MG63 (cell line): ENCODE results near the gene PTPN1. TPM values are rescaled to one million over a fixed set of nuclear protein-coding genes. Genes with fewer than 3 reads are reported as not detected.
"Not testable (repeated sequence)": the region's sequence is repeated elsewhere in the genome, so short reads cannot be mapped to it uniquely, and the experiment has no call there.

Experiments used
- DNase-seq: peaks from one replicate; pipeline ENCODE4 v3.0.0-alpha.2; 2020
- H3K27me3 ChIP-seq: fragments of 250-450 bp; sonication (Bioruptor Pico); 2 replicates; pipeline ENCODE4 v1.5.1; 2020; ENCODE audit warnings: mild to moderate bottlenecking, moderate library complexity
- H3K36me3 ChIP-seq: fragments of 250-450 bp; sonication (Bioruptor Pico); 2 replicates; pipeline ENCODE4 v1.5.1; 2020; ENCODE audit warnings: mild to moderate bottlenecking, moderate library complexity
- H3K4me3 ChIP-seq: fragments of 250-450 bp; sonication (Bioruptor Pico); 2 replicates; pipeline ENCODE4 v1.5.1; 2020; ENCODE audit warnings: mild to moderate bottlenecking, moderate library complexity
- H3K9me3 ChIP-seq: fragments of 250-450 bp; sonication (Bioruptor Pico); 2 replicates; pipeline ENCODE4 v1.5.1; 2020; ENCODE audit warnings: mild to moderate bottlenecking, moderate library complexity
- total RNA-seq: library from RNA; depleted of rRNA; stranded (reverse); fragments of >200 nt; shearing (Covaris generic); gene quantifications from 2 replicates; pipeline ENCODE4 v1.2.3, GENCODE V29; 2014; ENCODE audit warnings: low replicate concordance

PTPN1 gene
- total RNA-seq, 1 experiment from 2014 or later: 37.1 TPM

GRCh38 chr20:50501972-50502745 lies 8.0 kb upstream of the PTPN1 start:
- no peak for DNase-seq
- Histone ChIP-seq H3K9me3 (no peaks in the 10 kb centered on the region), H3K36me3 (no peaks in the 10 kb centered on the region), H3K27me3 (no peaks in the 10 kb centered on the region), H3K4me3 (no peak overlapping the region)

- no peaks in the 10 kb centered on the region for H3K27me3 ChIP-seq
- H3K4me3 ChIP-seq: no peak overlapping the region
- DNase-seq: no peak
- no peaks in the 10 kb centered on the region for H3K36me3 ChIP-seq
- no peaks in the 10 kb centered on the region for H3K9me3 ChIP-seq
These were observed 5.9 kb upstream of the PTPN1 start for GRCh38 chr20:50504231-50504823.

GRCh38 chr20:50506270-50506579 lies 4.0 kb upstream of the PTPN1 start:
- peaks cover 3% of the 10 kb centered on the region; the same call in 1 of the 2 replicates for H3K36me3 ChIP-seq
- H3K27me3 ChIP-seq: no peaks in the 10 kb centered on the region
- no peak for DNase-seq
- H3K4me3 ChIP-seq: no peak overlapping the region
- no peaks in the 10 kb centered on the region for H3K9me3 ChIP-seq

- H3K4me3 ChIP-seq, H3K9me3 ChIP-seq, H3K27me3 ChIP-seq, H3K36me3 ChIP-seq, DNase-seq: not testable (repeated sequence)
These were observed 2.4 kb upstream of the PTPN1 start for GRCh38 chr20:50507745-50508144.

- Histone ChIP-seq H3K4me3 (no peak overlapping the region), H3K9me3 (no peaks in the 10 kb centered on the region), H3K36me3 (peaks cover 3% of the 10 kb centered on the region; the same call in 1 of the 2 replicates), H3K27me3 (no peaks in the 10 kb centered on the region)
- no peak for DNase-seq
These were observed 1.9 kb upstream of the PTPN1 start for GRCh38 chr20:50508171-50508755.

GRCh38 chr20:50510706-50511542 lies 741 bp downstream of the PTPN1 start:
- Histone ChIP-seq H3K4me3 (peak overlapping the region; percentile 94), H3K27me3 (no peaks in the 10 kb centered on the region), H3K9me3 (no peaks in the 10 kb centered on the region), H3K36me3 (peaks cover 3% of the 10 kb centered on the region; the same call in 1 of the 2 replicates)
- no peak for DNase-seq

GRCh38 chr20:50512323-50512722 lies 2.1 kb downstream of the PTPN1 start:
- H3K9me3 ChIP-seq: no peaks in the 10 kb centered on the region
- DNase-seq: no peak
- no peak overlapping the region; the same call in 1 of the 2 replicates for H3K4me3 ChIP-seq
- H3K27me3 ChIP-seq: no peaks in the 10 kb centered on the region
- peaks cover 3% of the 10 kb centered on the region; the same call in 1 of the 2 replicates for H3K36me3 ChIP-seq

GRCh38 chr20:50513169-50514034 lies 3.2 kb downstream of the PTPN1 start:
- no peaks in the 10 kb centered on the region for H3K27me3 ChIP-seq
- peaks cover 6% of the 10 kb centered on the region; the same call in 1 of the 2 replicates for H3K36me3 ChIP-seq
- H3K9me3 ChIP-seq: no peaks in the 10 kb centered on the region
- no peak overlapping the region for H3K4me3 ChIP-seq
- DNase-seq: no peak

- no peak overlapping the region for H3K4me3 ChIP-seq
- H3K36me3 ChIP-seq: peaks cover 10% of the 10 kb centered on the region
- no peaks in the 10 kb centered on the region for H3K27me3 ChIP-seq
- no peak for DNase-seq
- no peaks in the 10 kb centered on the region for H3K9me3 ChIP-seq
These were observed 3.8 kb downstream of the PTPN1 start for GRCh38 chr20:50514035-50514337.

GRCh38 chr20:50514750-50515149 lies 4.6 kb downstream of the PTPN1 start:
- DNase-seq: no peak
- no peaks in the 10 kb centered on the region for H3K9me3 ChIP-seq

GRCh38 chr20:50515471-50516106 lies 5.4 kb downstream of the PTPN1 start:
- DNase-seq: no peak
- Histone ChIP-seq H3K27me3 (no peaks in the 10 kb centered on the region), H3K4me3 (no peak overlapping the region), H3K36me3 (peaks cover 19% of the 10 kb centered on the region), H3K9me3 (no peaks in the 10 kb centered on the region)

More at GRCh38 chr20:50514750-50515149, 4.6 kb downstream of the PTPN1 start:
- H3K27me3 ChIP-seq: no peaks in the 10 kb centered on the region
- H3K36me3 ChIP-seq: peaks cover 18% of the 10 kb centered on the region
- H3K4me3 ChIP-seq: no peak overlapping the region

GRCh38 chr20:50516180-50516934 lies 6.2 kb downstream of the PTPN1 start:
- H3K9me3 ChIP-seq: no peaks in the 10 kb centered on the region

GRCh38 chr20:50516935-50517816 lies 7.0 kb downstream of the PTPN1 start:
- peaks cover 23% of the 10 kb centered on the region for H3K36me3 ChIP-seq
- H3K9me3 ChIP-seq: no peaks in the 10 kb centered on the region
- no peak overlapping the region for H3K4me3 ChIP-seq
- DNase-seq: no peak
- H3K27me3 ChIP-seq: no peaks in the 10 kb centered on the region

More at GRCh38 chr20:50516180-50516934, 6.2 kb downstream of the PTPN1 start:
- Histone ChIP-seq H3K36me3 (peaks cover 23% of the 10 kb centered on the region), H3K27me3 (no peaks in the 10 kb centered on the region), H3K4me3 (no peak overlapping the region)
- no peak for DNase-seq

GRCh38 chr20:50517817-50518154 lies 7.6 kb downstream of the PTPN1 start:
- Histone ChIP-seq H3K36me3 (peaks cover 23% of the 10 kb centered on the region), H3K9me3 (no peaks in the 10 kb centered on the region), H3K4me3 (peak overlapping the region; percentile 17), H3K27me3 (no peaks in the 10 kb centered on the region)
- no peak for DNase-seq
